GM19328 (cell line): ENCODE measurements around the gene KAT6B.

Experiments
- ATAC-seq: cut with Tn5 transposase; IDR thresholded peaks from one replicate; pipeline ENCODE4 v1.9.1; 2021; ENCODE audit warnings: mild to moderate bottlenecking, moderate library complexity; ENCODE audit not compliant: unreplicated experiment

KAT6B gene

GRCh38 chr10:74977913-74978847 is 151.8 kb downstream of the KAT6B start:
- ATAC-seq = peak; percentile 71

DNA sequence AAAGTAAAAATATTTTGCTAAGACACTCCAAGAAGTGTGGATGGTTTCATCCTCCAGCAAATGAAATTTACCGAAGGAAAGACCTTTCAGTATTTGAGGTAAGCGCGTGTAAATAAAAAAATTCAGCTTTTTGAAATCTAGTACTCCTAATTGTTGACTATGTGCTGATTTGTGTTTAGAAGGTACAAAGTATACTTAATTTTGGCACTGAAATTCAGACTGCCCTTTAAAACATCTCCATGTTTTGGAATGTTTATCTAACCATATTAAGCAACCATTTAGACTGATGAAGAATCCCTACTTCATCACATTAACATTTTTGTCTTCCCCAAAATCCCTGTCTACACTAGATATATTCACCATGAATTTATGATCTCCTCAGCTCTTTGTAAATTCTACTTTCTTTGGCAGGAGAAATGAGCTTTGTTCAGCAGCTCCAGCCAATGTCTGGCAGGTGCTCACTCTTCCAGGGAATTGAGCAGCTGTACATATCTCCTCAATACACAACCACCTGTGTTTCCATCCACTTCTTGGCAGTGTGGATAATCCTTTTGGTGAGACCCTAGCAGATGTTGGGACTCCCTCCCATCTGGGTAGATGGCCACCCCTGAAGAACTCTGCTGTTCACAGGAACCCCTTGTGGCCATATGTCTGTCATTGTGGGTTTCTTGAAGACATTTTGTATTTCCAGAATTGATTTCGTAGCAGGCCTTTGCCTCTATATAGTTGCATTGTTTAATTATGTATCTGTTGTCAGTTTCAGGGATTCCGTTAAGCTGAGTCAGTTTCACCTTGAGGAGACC is 155.6 kb downstream of the KAT6B start:
- ATAC-seq = no peak

DNA sequence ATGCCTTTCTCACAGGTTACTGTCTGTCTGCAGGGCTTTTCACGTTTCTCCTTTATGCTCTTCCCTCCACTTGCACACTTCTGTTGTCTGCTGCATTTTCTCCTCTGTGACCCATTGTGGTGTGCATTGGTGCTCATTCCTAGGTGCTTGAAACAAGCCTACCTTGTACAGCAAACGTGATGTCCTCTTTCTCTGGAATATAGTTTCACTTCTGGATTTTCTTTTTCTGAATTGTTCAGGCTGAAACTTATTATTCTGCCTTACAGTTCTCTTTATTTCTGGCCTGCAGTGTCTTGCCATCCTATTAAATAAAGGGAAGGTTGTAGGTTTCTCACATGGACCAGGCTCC is 156.2 kb downstream of the KAT6B start:
- ATAC-seq = no peak

DNA sequence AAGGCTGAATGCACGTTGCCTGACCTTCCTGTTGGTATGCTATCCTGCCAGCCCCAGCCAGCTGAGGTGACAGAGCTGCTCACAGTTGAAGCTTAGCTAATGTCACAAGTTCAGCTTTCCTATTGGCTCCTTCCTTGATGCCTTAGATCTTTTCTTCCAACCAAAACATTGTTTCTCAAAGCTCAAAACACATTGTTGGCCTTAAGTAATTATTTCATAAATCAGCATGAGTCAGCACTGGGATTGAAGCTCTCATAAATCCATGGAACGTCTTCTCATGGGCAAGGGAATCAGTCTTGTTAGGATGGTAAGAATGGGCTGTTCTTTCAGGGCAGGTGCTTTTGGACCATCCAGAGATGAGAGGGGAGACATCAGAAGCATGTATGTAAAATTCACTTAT is 157.0 kb downstream of the KAT6B start:
- no peak for ATAC-seq

DNA sequence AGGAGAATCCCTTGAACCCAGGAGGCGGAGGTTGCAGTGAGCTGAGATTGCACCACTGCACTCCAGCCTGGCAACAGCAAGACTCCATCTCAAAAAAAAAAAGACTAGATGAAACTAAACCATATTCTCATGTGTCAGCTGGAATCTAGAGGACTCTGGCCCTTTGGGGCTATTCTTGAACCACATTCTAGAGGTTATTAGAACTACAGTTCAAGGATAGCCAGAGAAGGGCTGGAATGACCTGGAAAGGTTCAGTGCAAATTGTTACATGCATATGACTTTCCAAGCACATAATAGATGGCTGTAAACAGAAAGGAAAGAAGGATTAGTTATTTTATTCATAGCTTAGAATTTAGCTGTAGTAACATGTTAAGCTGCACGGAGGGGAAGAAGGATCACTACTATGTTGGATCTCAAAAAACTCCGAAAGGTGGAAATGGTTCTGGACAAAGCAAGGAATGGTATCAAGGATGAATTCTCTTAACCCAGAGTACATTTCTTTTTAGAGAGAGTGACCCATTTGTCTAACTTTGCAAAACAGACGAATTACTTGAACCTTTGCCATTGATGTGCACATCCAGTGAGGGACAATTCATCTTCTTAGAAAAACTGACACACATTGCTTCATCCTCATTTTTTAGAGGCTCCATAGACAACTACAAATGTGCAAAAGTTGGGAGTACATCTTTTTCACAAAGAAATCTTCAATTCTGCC is 161.1 kb downstream of the KAT6B start:
- no peak for ATAC-seq

GRCh38 chr10:74988054-74988775 is 161.8 kb downstream of the KAT6B start:
- no peak for ATAC-seq

GRCh38 chr10:74988832-74989561 is 162.6 kb downstream of the KAT6B start:
- no peak for ATAC-seq

DNA sequence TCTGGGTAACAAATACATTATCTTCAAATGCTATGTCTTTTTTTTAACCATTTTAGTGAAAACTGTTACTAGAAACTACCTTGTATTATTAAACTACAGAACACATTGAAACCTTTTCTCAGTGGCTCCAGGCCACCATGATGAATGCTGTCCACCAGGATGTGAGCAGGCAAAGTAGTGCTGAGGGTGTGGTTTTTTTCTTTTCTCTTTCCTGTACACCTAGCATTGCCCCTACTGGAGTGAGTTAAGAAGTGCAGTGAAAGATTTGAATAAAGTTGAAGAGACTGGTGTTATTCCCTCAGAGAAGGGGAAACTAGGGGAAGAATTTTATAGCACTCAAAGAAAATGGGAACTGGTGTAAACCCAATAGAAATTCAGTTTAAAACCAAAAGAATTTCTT is 165.0 kb downstream of the KAT6B start:
- no peak for ATAC-seq

DNA sequence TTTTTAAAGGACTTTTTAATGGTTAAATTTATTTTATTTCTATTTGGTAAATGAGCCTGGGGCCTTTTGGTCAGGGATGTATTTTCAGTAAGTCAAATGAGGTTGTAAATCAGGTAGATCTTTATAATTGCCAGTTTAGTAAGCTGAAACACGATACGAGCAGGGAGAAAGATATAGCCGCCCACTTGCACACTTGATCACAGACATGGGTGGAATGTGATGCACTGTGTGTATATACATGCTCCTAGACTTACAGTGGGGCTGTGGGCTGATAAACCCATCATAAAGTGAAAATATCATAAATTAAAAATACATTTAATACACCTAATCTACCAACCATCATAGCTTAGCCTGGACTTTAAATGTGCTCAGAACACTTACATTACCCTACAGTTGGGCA is 165.7 kb downstream of the KAT6B start:
- no peak for ATAC-seq

GRCh38 chr10:74993649-74994048 is 167.2 kb downstream of the KAT6B start:
- ATAC-seq = no peak

- no peak for ATAC-seq
Observed at GRCh38 chr10:74994854-74995253, 168.5 kb downstream of the KAT6B start.

DNA sequence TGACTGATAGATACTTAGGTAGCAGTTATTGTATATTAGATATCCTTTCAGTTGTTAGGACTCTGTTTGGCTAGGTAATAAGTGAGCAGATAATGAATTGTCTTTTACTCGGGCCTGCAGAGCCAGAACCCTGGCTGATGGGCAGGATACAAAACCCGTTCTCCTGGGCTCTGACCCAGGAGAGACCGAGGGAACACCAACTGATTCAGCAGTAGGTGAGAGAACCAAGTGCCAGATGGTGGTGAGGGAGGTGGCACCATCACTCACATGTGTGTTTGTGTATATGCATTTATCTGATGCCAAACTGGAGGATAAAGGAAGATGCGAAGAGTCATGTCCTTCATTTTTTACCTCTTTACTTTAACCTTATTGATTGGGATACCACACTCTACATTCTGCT is 169.4 kb downstream of the KAT6B start:
- ATAC-seq = no peak

DNA sequence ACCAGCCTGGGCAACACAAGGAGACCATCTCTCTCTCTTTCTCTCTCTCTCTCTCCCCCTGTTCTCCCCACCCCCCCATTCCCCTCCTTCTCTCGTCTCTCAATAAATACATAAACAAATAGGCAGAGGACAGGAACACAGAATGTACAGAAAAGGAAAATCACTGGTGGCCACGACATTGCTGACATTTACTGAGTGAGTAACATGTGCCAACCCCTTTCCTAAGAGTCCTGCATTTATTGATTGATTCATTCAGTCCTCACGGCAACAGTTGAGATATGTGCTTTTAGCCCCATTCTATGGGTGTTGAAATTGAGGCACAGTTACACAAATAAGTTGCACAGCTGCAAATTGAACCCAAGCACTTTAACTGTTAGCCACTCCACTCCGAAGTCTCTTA is 170.8 kb downstream of the KAT6B start:
- ATAC-seq = no peak

DNA sequence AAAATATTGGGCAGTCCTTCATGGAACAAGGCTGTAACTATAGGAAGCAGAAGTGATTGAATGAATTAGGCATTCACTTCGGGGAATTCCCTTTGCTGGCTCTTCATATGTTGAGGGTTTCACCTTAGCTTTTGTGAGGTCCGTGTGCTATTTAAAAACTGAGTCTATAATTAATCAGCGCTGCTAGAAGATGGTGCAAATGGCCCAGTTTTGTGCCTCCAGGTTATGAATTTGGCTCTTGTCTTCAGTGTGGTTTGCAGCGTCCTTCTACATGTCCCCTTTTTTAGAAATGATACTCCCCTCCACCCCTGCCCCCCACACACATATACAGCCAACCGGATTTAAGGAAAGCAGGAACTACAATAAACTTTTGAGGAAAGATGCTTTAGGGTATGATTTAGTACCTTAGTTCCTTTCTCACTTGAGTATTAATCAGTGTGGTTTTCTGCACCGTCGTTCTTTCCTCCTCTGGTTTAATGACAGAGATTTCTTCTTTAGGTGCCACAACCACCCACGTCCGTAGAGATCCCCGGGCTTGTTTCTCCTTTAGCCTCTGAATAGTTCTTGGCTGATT is 174.4 kb downstream of the KAT6B start:
- peak; percentile 67 for ATAC-seq

DNA sequence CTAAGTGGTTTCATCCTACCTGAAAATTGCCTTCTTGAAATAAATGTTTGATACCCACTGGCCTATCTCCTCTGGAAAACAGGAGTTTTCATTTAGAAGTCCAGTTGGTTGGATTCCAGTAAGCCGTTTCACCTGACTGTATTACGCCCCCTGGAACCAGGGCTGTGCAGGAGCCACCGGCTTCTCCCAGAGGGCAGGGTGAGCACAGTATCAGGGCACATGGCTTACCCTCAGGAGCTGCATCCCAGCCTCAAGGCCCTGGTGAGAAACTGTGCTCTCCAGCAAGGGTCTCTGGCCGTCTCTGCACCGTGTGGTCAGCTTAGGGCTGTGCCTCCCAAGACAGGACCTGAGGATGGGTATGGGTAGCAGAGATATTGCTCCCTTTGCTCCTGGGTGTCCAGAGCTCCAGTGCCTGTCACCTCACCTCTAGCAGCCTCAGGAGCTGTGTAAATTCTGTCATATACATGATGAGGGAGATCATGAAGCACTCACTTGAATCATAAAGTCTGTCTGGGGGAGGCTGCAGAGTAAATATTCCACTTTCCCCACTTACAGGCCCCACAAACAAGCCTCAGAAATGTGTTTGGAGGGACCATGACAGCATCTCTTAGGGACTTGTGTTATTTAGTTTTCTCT is 175.4 kb downstream of the KAT6B start:
- no peak for ATAC-seq

DNA sequence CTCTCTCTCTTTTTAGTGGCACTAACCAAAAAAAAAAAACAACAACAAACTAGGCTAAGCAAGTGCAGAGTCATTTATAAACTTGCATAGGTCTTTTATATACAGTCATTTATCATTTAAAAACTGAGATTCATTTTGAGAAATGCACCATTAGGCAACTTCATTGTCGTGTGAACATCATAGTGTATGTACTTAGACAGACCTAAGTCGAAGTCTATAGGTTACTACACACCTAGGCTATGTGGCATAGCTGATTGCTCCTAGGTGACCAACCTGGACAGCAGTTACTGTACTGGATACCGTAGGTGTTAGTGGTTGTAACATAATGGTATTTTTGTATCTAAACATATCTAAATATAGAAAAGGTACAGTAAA is 175.9 kb downstream of the KAT6B start:
- ATAC-seq = no peak

DNA sequence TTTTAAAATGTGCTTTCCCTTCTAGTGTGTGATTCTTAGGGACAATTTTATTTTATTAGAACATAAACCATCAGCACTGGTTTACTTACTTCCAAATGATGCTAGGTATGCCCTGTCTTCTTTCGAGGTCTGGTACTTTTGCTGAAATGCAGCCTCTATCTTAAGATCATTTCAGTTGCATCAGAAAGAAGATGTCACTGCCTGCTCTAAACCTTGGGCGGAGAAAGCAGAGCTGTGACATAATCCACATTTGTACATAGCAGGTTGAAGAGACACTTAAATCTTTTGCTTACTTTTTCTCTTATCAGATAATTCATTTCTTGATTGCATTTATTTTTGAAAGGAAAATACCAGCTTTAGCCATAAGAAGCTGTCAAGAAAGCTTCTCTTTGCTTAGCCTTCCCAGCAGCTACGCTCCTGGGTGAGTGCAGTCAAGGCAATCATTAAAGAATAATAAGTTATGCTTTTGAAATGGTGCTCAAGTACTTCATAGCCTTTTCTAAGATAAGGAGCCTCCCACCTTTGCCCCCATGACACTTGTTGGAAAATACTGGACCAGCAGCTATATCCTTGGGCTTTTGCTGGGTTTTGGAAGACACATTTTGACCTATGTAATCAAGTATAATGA is 176.7 kb downstream of the KAT6B start:
- no peak for ATAC-seq

GRCh38 chr10:75003891-75004290 is 177.5 kb downstream of the KAT6B start:
- no peak for ATAC-seq

GRCh38 chr10:75007646-75008045 is 181.2 kb downstream of the KAT6B start:
- no peak for ATAC-seq
